K562 (cell line): ENCODE measurements around the gene VWA1. TPM values are rescaled to one million over a fixed set of nuclear protein-coding genes. Genes with fewer than 3 reads are reported as not detected.

Source experiments
- EP400 ChIP-seq: fragments of 450-650 bp; IDR thresholded peaks from 2 replicates; pipeline ENCODE4 v1.6.1; 2017; ENCODE audit warnings: antibody characterized with exemption, mild to moderate bottlenecking, moderate library complexity
- FOXA3 ChIP-seq, 2 experiments: fragments of 450-650 bp in 1 of 2; sonication (generic) in 1 of 2; formaldehyde crosslinking; IDR thresholded peaks in 1 of 2; conservative IDR thresholded peaks in 1 of 2; 2 replicates each; pipeline versions ENCODE4 v1.4.0 to v1.8.0; 2020 to 2022; ENCODE audit warnings: mild to moderate bottlenecking in 2 of 2, missing genetic modification reagents in 1 of 2
- polyA plus RNA-seq, 8 experiments: library from polyadenylated mRNA; depleted of rRNA in 4 of 8; stranded (reverse) in 5 of 8; unstranded in 3 of 8; fragments of >200 nt; fragmentation: Nextera tagmentation in 2 of 8; fragmentation: Illumina TruSeq in 1 of 8; extraction: Ambion mirVana in 2 of 8; extraction: Trizol in 1 of 8; gene quantifications; 2 replicates each; pipeline versions ENCODE4 v1.2.1 to v1.2.3, GENCODE V29; 2011 to 2014; ENCODE audit warnings: inconsistent platforms in 1 of 8, missing spikeins in 1 of 8
- total RNA-seq, 7 experiments: library from RNA; depleted of rRNA in 6 of 7; stranded (reverse); fragments of >200 nt in 6 of 7; fragmentation: Illumina TruSeq in 2 of 7; extraction: Trizol in 2 of 7; gene quantifications; 2 replicates each; pipeline versions ENCODE4 v1.2.1 to v1.2.3, GENCODE V29; 2011 to 2021; ENCODE audit warnings: low replicate concordance in 1 of 7
- TF ChIP-seq, protein P1 (sequence below): fragments of 250-450 bp; sonication (Bioruptor Pico); IDR thresholded peaks from 2 replicates; pipeline ENCODE4 v1.4.0; 2020; ENCODE audit warnings: mild to moderate bottlenecking, moderate library complexity
- TF ChIP-seq, protein P2 (sequence below), 2 experiments: IDR thresholded peaks in 1 of 2; conservative IDR thresholded peaks in 1 of 2; 2 replicates each; pipeline ENCODE4 v1.6.1; 2016; ENCODE audit warnings: low read depth in 2 of 2, mild to moderate bottlenecking in 1 of 2, missing compliant biosample characterization in 1 of 2, missing genetic modification characterization in 1 of 2, moderate library complexity in 1 of 2

The VWA1 gene
- total and polyA plus RNA-seq, 9 of the 15 experiments (the other 6 are each of a cell fraction or from before 2014, with no cell fraction given): 0.01 to 6.4 (median 0.85) TPM

DNA sequence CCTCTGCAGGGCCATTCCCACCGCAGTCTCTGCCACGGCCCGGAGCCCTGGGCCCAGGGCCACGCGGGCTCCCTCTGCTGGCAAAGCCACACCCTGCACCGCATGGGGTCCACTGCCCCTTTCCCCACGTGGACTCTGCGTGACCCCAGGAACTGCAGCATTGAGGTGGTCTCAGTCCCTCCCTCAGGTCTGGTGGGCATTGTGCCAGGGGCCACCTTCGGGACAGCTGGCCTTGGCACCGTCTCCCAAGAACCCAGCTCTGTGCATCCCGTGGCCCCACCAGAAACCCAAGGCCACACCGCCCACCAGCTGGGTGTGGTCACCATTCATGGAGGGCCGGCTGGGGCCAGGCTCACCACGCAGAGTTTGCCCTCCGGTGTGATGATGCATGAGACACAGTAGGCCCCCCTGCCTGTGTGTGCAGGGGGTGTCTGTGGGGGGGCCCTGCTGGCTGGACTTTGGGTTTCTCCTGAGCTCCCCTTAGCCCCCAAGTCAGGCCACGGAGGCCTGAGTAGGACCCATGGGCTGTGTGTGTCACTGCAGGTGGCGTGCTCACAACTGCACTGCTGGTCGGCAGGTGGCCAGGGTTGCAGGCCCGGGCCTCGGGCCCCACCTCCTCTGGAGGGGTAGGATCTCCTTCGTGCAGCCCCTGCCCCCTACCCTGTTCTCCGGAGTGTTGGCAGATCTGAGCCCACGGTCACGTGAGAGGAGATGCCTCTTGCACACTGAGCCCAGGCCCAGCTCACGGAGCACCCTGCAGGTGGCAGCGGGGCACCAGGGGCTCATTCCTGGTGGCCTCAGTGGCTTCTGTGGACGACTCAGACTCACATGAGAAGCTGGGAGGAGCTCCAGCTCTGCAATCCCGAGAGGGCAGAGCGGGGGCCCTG lies 5.8 kb downstream of the VWA1 start (continued):
- TF ChIP-seq, protein P1, sequence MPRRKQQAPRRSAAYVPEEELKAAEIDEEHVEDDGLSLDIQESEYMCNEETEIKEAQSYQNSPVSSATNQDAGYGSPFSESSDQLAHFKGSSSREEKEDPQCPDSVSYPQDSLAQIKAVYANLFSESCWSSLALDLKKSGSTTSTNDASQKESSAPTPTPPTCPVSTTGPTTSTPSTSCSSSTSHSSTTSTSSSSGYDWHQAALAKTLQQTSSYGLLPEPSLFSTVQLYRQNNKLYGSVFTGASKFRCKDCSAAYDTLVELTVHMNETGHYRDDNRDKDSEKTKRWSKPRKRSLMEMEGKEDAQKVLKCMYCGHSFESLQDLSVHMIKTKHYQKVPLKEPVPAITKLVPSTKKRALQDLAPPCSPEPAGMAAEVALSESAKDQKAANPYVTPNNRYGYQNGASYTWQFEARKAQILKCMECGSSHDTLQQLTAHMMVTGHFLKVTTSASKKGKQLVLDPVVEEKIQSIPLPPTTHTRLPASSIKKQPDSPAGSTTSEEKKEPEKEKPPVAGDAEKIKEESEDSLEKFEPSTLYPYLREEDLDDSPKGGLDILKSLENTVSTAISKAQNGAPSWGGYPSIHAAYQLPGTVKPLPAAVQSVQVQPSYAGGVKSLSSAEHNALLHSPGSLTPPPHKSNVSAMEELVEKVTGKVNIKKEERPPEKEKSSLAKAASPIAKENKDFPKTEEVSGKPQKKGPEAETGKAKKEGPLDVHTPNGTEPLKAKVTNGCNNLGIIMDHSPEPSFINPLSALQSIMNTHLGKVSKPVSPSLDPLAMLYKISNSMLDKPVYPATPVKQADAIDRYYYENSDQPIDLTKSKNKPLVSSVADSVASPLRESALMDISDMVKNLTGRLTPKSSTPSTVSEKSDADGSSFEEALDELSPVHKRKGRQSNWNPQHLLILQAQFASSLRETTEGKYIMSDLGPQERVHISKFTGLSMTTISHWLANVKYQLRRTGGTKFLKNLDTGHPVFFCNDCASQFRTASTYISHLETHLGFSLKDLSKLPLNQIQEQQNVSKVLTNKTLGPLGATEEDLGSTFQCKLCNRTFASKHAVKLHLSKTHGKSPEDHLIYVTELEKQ: no peak
- TF ChIP-seq, protein P2, sequence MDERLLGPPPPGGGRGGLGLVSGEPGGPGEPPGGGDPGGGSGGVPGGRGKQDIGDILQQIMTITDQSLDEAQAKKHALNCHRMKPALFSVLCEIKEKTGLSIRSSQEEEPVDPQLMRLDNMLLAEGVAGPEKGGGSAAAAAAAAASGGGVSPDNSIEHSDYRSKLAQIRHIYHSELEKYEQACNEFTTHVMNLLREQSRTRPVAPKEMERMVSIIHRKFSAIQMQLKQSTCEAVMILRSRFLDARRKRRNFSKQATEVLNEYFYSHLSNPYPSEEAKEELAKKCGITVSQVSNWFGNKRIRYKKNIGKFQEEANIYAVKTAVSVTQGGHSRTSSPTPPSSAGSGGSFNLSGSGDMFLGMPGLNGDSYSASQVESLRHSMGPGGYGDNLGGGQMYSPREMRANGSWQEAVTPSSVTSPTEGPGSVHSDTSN (CRISPR knock-in tag; IDR thresholded peaks at IDR 0.05; ENCODE audit: low read depth): no peak
- TF ChIP-seq, protein P2 (tag; conservative IDR thresholded peaks at IDR 0.05; ENCODE audit: low read depth): no peak
- 0 out of 4 replicates have a peak, but pooled peaks of 1 of the 2 experiments have one; percentile 20 for TF ChIP-seq FOXA3 (CRISPR knock-in tag; conservative IDR thresholded peaks at IDR 0.05 in 1 of 2, IDR thresholded peaks at IDR 0.05 in 1 of 2)
- TF ChIP-seq EP400: peak; percentile 89; the same call in 1 of the 2 replicates
- TF ChIP-seq, all 486 proteins: peak for 92
